K562 (cell line): ENCODE data around the gene TTLL11. TPM values are rescaled to one million over a fixed set of nuclear protein-coding genes. Genes with fewer than 3 reads are reported as not detected.

ENCODE experiments used
- BCLAF1 ChIP-seq, 2 experiments: fragments of 450-650 bp in 1 of 2; IDR thresholded peaks; 2 replicates each; pipeline ENCODE4 v1.6.1; 2011 to 2017; ENCODE audit warnings: low read depth in 2 of 2, antibody characterized with exemption in 1 of 2, borderline replicate concordance in 1 of 2, low read length in 1 of 2, mild to moderate bottlenecking in 1 of 2, mixed read lengths in 1 of 2; ENCODE audit not compliant: control insufficient read depth in 1 of 2
- BDP1 ChIP-seq: IDR thresholded peaks from 3 replicates; pipeline ENCODE4 v1.6.1; 2011; ENCODE audit not compliant: insufficient read length, insufficient read depth
- BRF2 ChIP-seq: IDR thresholded peaks from 3 replicates; pipeline ENCODE4 v1.6.1; 2011; ENCODE audit warnings: borderline replicate concordance, mild to moderate bottlenecking; ENCODE audit not compliant: insufficient read length, insufficient read depth
- COPS2 ChIP-seq: fragments of 450-650 bp; conservative IDR thresholded peaks from 2 replicates; pipeline ENCODE4 v1.6.1; 2016; ENCODE audit warnings: mild to moderate bottlenecking, moderate library complexity
- DACH1 ChIP-seq: fragments of 450-650 bp; IDR thresholded peaks from 2 replicates; pipeline ENCODE4 v1.6.1; 2018; ENCODE audit not compliant: partially characterized antibody
- EP300 ChIP-seq: IDR thresholded peaks from 2 replicates; pipeline ENCODE4 v1.6.1; 2012; ENCODE audit warnings: low read length, improper control_type of control experiment
- ETS2 ChIP-seq: IDR thresholded peaks from 2 replicates; pipeline ENCODE4 v1.6.1; 2016; ENCODE audit warnings: borderline replicate concordance, missing genetic modification characterization, mild to moderate bottlenecking, moderate library complexity, missing compliant biosample characterization; ENCODE audit not compliant: poor library complexity, severe bottlenecking
- MCM7 ChIP-seq, 2 experiments: fragments of 450-650 bp; IDR thresholded peaks; 2 replicates each; pipeline ENCODE4 v1.6.1; 2016 to 2018
- MEF2D ChIP-seq: conservative IDR thresholded peaks from 2 replicates; pipeline ENCODE4 v1.6.1; 2016; ENCODE audit warnings: low read depth, missing genetic modification characterization, missing compliant biosample characterization
- PYGO2 ChIP-seq: fragments of 450-650 bp; IDR thresholded peaks from 2 replicates; pipeline ENCODE4 v1.6.1; 2016; ENCODE audit warnings: mild to moderate bottlenecking, missing genetic modification characterization, moderate library complexity, missing compliant biosample characterization
- RBM14 ChIP-seq: fragments of 200-400 bp; formaldehyde crosslinking; IDR thresholded peaks from 2 replicates; pipeline ENCODE4 v1.6.1; 2018; ENCODE audit warnings: low read depth, mild to moderate bottlenecking, low read length, moderate library complexity, borderline replicate concordance; ENCODE audit not compliant: insufficient read depth
- SREBF1 ChIP-seq: fragments of 150-350 bp; IDR thresholded peaks from 2 replicates; pipeline ENCODE4 v1.6.1; 2014; ENCODE audit warnings: antibody characterized with exemption, low read depth, low read length, borderline replicate concordance
- ZBED1 ChIP-seq: IDR thresholded peaks from 2 replicates; pipeline ENCODE4 v1.6.1; 2014
- ZBTB5 ChIP-seq: fragments of 450-650 bp; IDR thresholded peaks from 2 replicates; pipeline ENCODE4 v1.6.1; 2017; ENCODE audit warnings: antibody characterized with exemption
- ZNF274 ChIP-seq: IDR thresholded peaks from 2 replicates; pipeline ENCODE4 v1.6.1; 2011; ENCODE audit warnings: low read depth, mild to moderate bottlenecking, low read length, moderate library complexity, borderline replicate concordance
- ZSCAN29 ChIP-seq: fragments of 450-650 bp; IDR thresholded peaks from 2 replicates; pipeline ENCODE4 v1.6.1; 2017
- polyA plus RNA-seq, 8 experiments: library from polyadenylated mRNA; depleted of rRNA in 4 of 8; stranded (reverse) in 5 of 8; unstranded in 3 of 8; fragments of >200 nt; fragmentation: Nextera tagmentation in 2 of 8; fragmentation: Illumina TruSeq in 1 of 8; extraction: Ambion mirVana in 2 of 8; extraction: Trizol in 1 of 8; gene quantifications; 2 replicates each; pipeline versions ENCODE4 v1.2.1 to v1.2.3, GENCODE V29; 2011 to 2014; ENCODE audit warnings: inconsistent platforms in 1 of 8, missing spikeins in 1 of 8
- total RNA-seq, 7 experiments: library from RNA; depleted of rRNA in 6 of 7; stranded (reverse); fragments of >200 nt in 6 of 7; fragmentation: Illumina TruSeq in 2 of 7; extraction: Trizol in 2 of 7; gene quantifications; 2 replicates each; pipeline versions ENCODE4 v1.2.1 to v1.2.3, GENCODE V29; 2011 to 2021; ENCODE audit warnings: low replicate concordance in 1 of 7
- TF ChIP-seq, protein P1 (sequence below): fragments of 450-650 bp; IDR thresholded peaks from 2 replicates; pipeline ENCODE4 v1.6.1; 2016; ENCODE audit warnings: antibody characterized with exemption
- TF ChIP-seq, protein P2 (sequence below): fragments of 450-650 bp; formaldehyde crosslinking; IDR thresholded peaks from 2 replicates; pipeline ENCODE4 v1.4.0; 2022; ENCODE audit warnings: mild to moderate bottlenecking, moderate library complexity

Gene TTLL11
- total and polyA plus RNA-seq, 9 of the 15 experiments (the other 6 are each of a cell fraction or from before 2014, with no cell fraction given): 0.83 to 4.4 (median 2.7) TPM

GRCh38 chr9:122051351-122052321 is 41.5 kb downstream of the TTLL11 start (continued):
- TF ChIP-seq ZBTB5 (no peak), BCLAF1 (IDR thresholded peaks at IDR 0.05; ENCODE audit: borderline replicate concordance in 1 of 2, control insufficient read depth in 1 of 2, low read depth in 2 of 2, low read length in 1 of 2) (no peak), ETS2 (tag) (no peak), EP300 (peak; percentile 44; the same call in 1 of the 2 replicates), SREBF1 (no peak), PYGO2 (tag) (no peak), BRF2 (no peak), MEF2D (tag) (no peak), DACH1 (no peak), RBM14 (no peak), ZNF274 (no peak), MCM7 (IDR thresholded peaks at IDR 0.05) (no peak), BDP1 (no peak), COPS2 (no peak), ZBED1 (no peak), ZSCAN29 (no peak)
- TF ChIP-seq, protein P1, sequence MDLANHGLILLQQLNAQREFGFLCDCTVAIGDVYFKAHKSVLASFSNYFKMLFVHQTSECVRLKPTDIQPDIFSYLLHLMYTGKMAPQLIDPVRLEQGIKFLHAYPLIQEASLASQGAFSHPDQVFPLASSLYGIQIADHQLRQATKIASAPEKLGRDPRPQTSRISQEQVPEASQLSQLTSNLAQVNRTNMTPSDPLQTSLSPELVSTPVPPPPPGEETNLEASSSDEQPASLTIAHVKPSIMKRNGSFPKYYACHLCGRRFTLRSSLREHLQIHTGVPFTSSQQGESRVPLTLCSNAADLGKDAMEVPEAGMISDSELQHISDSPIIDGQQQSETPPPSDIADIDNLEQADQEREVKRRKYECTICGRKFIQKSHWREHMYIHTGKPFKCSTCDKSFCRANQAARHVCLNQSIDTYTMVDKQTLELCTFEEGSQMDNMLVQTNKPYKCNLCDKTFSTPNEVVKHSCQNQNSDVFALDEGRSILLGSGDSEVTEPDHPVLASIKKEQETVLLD: 0 out of 2 replicates have a peak, but pooled peaks have one; percentile 37
- TF ChIP-seq, protein P2, sequence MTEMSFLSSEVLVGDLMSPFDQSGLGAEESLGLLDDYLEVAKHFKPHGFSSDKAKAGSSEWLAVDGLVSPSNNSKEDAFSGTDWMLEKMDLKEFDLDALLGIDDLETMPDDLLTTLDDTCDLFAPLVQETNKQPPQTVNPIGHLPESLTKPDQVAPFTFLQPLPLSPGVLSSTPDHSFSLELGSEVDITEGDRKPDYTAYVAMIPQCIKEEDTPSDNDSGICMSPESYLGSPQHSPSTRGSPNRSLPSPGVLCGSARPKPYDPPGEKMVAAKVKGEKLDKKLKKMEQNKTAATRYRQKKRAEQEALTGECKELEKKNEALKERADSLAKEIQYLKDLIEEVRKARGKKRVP: no peak
